Transverse colon (tissue), 4 donors: ENCODE results near the gene CXCL1. TPM values are rescaled to one million over a fixed set of nuclear protein-coding genes. Genes with fewer than 3 reads are reported as not detected.

Experiments used
- DNase-seq: peaks from one replicate; pipeline ENCODE4 v3.0.0-alpha.2; 2019
- H3K27ac ChIP-seq, 4 donors: fragments of 200-600 bp; sonication (generic); 2 replicates each; pipeline ENCODE4 v1.5.1; 2016 to 2018; ENCODE audit warnings: inconsistent platforms in 4 of 4
- H3K27me3 ChIP-seq: fragments of 200-600 bp; sonication (generic); 2 replicates; pipeline ENCODE4 v1.5.1; 2017; ENCODE audit warnings: inconsistent platforms
- H3K36me3 ChIP-seq, 4 donors: fragments of 200-600 bp; sonication (generic); 2 replicates each; pipeline ENCODE4 v1.5.1; 2017 to 2019; ENCODE audit warnings: inconsistent platforms in 4 of 4
- H3K4me1 ChIP-seq, 4 donors: fragments of 200-600 bp; sonication (generic); 2 replicates each; pipeline ENCODE4 v1.5.1; 2017 to 2020; ENCODE audit warnings: inconsistent platforms in 4 of 4
- H3K4me3 ChIP-seq, 4 donors: fragments of 200-600 bp; sonication (generic); 1 replicate in 1 of 4; 2 replicates in 3 of 4; pipeline versions ENCODE4 v1.5.1 to v1.6.1; 2017 to 2019; ENCODE audit warnings: inconsistent platforms in 4 of 4
- H3K9me3 ChIP-seq, 2 donors: fragments of 200-600 bp; sonication (generic); 2 replicates each; pipeline ENCODE4 v1.5.1; 2017 to 2019; ENCODE audit warnings: inconsistent platforms in 2 of 2
- EP300 ChIP-seq: sonication (generic); formaldehyde crosslinking; IDR thresholded peaks from one replicate; pipeline ENCODE4 v1.6.1; 2017; ENCODE audit warnings: antibody characterized with exemption, low read depth
- POLR2A ChIP-seq: fragments of 450-650 bp; IDR thresholded peaks from one replicate; pipeline ENCODE4 v1.6.1; 2016; ENCODE audit warnings: antibody characterized with exemption, mild to moderate bottlenecking, moderate library complexity
- POLR2AphosphoS5 ChIP-seq, 3 donors: sonication (generic); formaldehyde crosslinking; IDR thresholded peaks; one replicate each; pipeline ENCODE4 v1.6.1; 2016; ENCODE audit warnings: antibody characterized with exemption in 3 of 3
- WGBS, 2 donors: methylation state at CpG; one replicate each; pipeline ENCODE4 v1.1.5; 2018; ENCODE audit warnings: low coverage in 1 of 2; 5-methylcytosine and 5-hydroxymethylcytosine counted together
- in situ Hi-C, 4 donors: fragments of 200-750 bp; cut with MboI; loops; one replicate each; pipeline versions ENCODE4 v1.15.0 to v1.15.1; 2017; ENCODE audit warnings: low sequenced_read_pairs in 3 of 4, low pct_ligation_motif_present in 1 of 4, low pct_unique_long_range_greater_than_20kb in 1 of 4
- intact Hi-C: fragments of 100-400 bp; cut with DNase I; formaldehyde crosslinking; loops from one replicate; pipeline ENCODE4 v1.15.1; 2023; ENCODE audit warnings: low total_unique reads
- total RNA-seq, 4 donors: library from RNA; depleted of rRNA; stranded (reverse); fragments of >200 nt; gene quantifications; one replicate each; pipeline ENCODE4 v1.1.0, GENCODE V29; 2016
- TF ChIP-seq, protein P1 (sequence below), 5 experiments: fragments of 200-600 bp in 3 of 5; fragments of 450-650 bp in 2 of 5; sonication (generic) in 3 of 5; IDR thresholded peaks; 1 replicate in 2 of 5; 2 replicates in 3 of 5; pipeline ENCODE4 v1.5.1; 2016 to 2017; ENCODE audit warnings: antibody characterized with exemption in 5 of 5, inconsistent platforms in 3 of 5, mild to moderate bottlenecking in 2 of 5, moderate library complexity in 1 of 5

CXCL1 gene
- total RNA-seq, 4 donors from 2014 or later: 1.00 to 36.3 (median 15.4) TPM

DNA sequence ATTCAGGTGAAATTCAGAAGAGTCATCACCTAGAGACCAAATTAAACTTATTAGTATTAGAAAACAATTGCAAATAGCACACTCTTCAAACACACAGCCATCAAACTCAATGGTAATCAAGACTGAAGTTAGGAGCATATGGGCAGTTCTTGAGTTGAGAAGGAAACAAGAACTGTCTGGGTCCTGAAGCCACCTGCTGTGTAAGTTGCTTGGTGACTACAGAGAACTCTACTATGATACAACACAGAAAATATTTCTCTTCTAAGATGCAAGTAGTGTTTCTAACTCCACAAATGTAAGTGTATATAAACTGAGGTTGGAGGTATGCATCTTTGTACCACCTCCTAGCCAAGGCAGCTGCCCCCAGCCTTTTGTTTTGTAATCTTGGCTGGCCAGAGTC is 16.4 kb upstream of the CXCL1 start:
- intact Hi-C loops: no loop called here
- in situ Hi-C loops: loop anchor here in 1 of 4 donors (25.0 kb wide), 1 partner anchor 285 kb away; no protein-coding TSS in a partner anchor

DNA sequence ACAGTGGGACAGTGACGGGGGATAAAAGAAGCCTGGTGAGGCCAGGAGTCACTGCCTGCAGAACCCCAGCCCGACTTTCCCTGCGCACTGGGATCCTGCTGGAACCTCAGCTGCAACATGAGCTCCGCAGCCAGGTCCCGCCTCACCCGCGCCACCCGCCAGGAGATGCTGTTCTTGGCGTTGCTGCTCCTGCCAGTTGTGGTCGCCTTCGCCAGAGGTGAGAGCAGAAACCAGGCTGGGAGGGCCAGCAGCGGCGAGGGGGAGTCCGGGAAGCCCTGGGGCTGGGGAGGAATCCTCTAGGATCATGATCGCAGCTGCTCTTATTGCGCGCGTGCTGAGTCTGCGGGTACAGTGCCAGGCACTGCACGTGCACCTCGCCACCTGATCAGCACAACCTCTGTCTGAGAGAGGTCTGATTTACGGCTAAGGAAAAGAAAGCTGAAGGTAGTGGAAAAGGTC is 15.9 kb upstream of the CXCL1 start, which contains the start of gene PF4V1:
TSS of gene PF4V1 (plus strand) at position 51 of the 459 bp plus-strand sequence. CDS start at position 118, 67 bp downstream.
- DNase-seq: peak; percentile 22
- intact Hi-C loops: no loop called here
- peak within 1 kb of the TSS in 1 of 4 donors; percentile 13 for H3K4me3 ChIP-seq
- in situ Hi-C loops: loop anchor here in 1 of 4 donors (25.0 kb wide), 1 partner anchor 284 kb away; no protein-coding TSS in a partner anchor
- H3K27me3 ChIP-seq: peaks cover 4% of the 10 kb centered on the region
- H3K9me3 ChIP-seq: no peaks in the 10 kb centered on the region
- no peaks in the 10 kb centered on the region for H3K36me3 ChIP-seq
- no peak within 1 kb of the TSS for H3K27ac ChIP-seq
- TF ChIP-seq, protein P1, sequence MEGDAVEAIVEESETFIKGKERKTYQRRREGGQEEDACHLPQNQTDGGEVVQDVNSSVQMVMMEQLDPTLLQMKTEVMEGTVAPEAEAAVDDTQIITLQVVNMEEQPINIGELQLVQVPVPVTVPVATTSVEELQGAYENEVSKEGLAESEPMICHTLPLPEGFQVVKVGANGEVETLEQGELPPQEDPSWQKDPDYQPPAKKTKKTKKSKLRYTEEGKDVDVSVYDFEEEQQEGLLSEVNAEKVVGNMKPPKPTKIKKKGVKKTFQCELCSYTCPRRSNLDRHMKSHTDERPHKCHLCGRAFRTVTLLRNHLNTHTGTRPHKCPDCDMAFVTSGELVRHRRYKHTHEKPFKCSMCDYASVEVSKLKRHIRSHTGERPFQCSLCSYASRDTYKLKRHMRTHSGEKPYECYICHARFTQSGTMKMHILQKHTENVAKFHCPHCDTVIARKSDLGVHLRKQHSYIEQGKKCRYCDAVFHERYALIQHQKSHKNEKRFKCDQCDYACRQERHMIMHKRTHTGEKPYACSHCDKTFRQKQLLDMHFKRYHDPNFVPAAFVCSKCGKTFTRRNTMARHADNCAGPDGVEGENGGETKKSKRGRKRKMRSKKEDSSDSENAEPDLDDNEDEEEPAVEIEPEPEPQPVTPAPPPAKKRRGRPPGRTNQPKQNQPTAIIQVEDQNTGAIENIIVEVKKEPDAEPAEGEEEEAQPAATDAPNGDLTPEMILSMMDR (IDR thresholded peaks at IDR 0.05): peak in 3 of 5 experiments; percentile 6 to 18 (median 15)
- no peak for TF ChIP-seq POLR2AphosphoS5 (IDR thresholded peaks at IDR 0.05)
- H3K4me1 ChIP-seq: peaks cover 0 to 6% (median 0%) of the 10 kb centered on the region in 4 donors
- 40 to 52% methylated on average over 1 to 17 of the region's 22 CpGs for WGBS, 2 donors

More for the DNA sequence above, 16.4 kb upstream of the CXCL1 start:
- Histone ChIP-seq H3K27me3 (peaks cover 4% of the 10 kb centered on the region), H3K27ac (no peak overlapping the region), H3K4me3 (no peak overlapping the region), H3K36me3 (no peaks in the 10 kb centered on the region), H3K4me1 (peaks cover 0 to 6% (median 0%) of the 10 kb centered on the region in 4 donors), H3K9me3 (no peaks in the 10 kb centered on the region)
- DNase-seq: no peak
- TF ChIP-seq, protein P1 (IDR thresholded peaks at IDR 0.05): no peak
- TF ChIP-seq POLR2A: no peak
- no peak for TF ChIP-seq EP300
- TF ChIP-seq POLR2AphosphoS5 (IDR thresholded peaks at IDR 0.05): no peak

DNA sequence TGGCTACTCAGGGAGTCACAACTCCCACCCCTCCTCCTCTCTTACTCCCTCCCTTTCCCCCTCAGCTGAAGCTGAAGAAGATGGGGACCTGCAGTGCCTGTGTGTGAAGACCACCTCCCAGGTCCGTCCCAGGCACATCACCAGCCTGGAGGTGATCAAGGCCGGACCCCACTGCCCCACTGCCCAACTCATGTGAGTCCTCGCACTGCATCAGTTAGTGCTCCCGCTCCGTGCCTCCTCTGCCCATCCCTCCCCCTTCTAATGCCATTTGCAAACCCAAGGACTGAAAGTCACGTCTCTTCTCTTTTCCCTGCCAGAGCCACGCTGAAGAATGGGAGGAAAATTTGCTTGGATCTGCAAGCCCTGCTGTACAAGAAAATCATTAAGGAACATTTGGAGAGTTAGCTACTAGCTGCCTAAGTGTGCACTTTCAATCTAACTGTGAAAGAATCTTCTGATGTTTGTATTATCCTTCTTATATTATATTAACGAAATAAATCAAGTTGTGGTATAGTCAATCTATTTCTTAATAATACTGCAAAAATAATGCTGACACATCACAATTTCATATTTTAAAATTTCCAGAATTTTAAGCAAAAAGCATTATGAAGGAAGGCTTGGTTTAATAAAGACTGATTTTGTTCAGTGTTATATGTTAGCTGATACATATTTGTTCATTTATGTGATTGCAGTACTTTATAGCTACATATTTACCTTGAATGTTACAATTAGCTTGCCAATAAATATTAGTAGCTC is 15.3 kb upstream of the CXCL1 start:
- no peak overlapping the region for H3K27ac ChIP-seq
- intact Hi-C loops (no loop called here), in situ Hi-C loops (loop anchor here in 1 of 4 donors (25.0 kb wide), 1 partner anchor 283 kb away; no protein-coding TSS in a partner anchor)
- H3K27me3 ChIP-seq: peaks cover 4% of the 10 kb centered on the region
- peaks cover 0 to 6% (median 0%) of the 10 kb centered on the region in 4 donors for H3K4me1 ChIP-seq
- H3K9me3 ChIP-seq: no peaks in the 10 kb centered on the region
- no peak for DNase-seq
- WGBS, 2 donors: 7 to 52% methylated on average over 3 to 8 of the region's 8 CpGs
- TF ChIP-seq POLR2AphosphoS5 (IDR thresholded peaks at IDR 0.05) (no peak), POLR2A (no peak), EP300 (no peak)
- TF ChIP-seq, protein P1 (IDR thresholded peaks at IDR 0.05): no peak
- H3K4me3 ChIP-seq: no peak overlapping the region
- no peaks in the 10 kb centered on the region for H3K36me3 ChIP-seq

DNA sequence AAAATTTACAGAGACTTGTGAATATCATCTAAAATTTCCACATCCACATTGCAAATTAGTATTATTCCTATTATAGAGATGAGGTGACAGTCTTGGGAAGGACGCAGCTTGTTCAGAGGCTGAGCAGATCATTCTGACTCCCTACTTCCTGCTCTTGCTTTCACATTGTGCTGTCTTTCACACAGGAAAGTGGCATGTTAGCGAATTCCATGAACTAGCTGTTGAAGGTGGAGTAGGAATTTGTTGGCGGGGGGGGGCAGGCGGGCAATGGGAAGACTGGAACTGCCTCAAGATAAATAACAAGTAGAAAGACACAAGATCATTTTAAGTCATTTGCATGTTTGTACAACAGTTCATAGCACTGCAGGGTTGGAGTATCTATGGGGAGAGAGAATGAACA is 13.8 kb upstream of the CXCL1 start:
- no peak for DNase-seq
- in situ Hi-C loops (loop anchor here in 1 of 4 donors (25.0 kb wide), 1 partner anchor 282 kb away; no protein-coding TSS in a partner anchor), intact Hi-C loops (no loop called here)
- TF ChIP-seq EP300: no peak
- no peak for TF ChIP-seq POLR2AphosphoS5 (IDR thresholded peaks at IDR 0.05)
- TF ChIP-seq, protein P1 (IDR thresholded peaks at IDR 0.05): no peak
- TF ChIP-seq POLR2A: no peak
- Histone ChIP-seq H3K4me1 (peaks cover 0 to 6% (median 0%) of the 10 kb centered on the region in 4 donors), H3K27me3 (peaks cover 4% of the 10 kb centered on the region), H3K9me3 (no peaks in the 10 kb centered on the region), H3K36me3 (no peaks in the 10 kb centered on the region), H3K4me3 (no peak overlapping the region), H3K27ac (no peak overlapping the region)
- 71 to 73% methylated on average over 4 of the region's 4 CpGs for WGBS, 2 donors
